ENCODE results near the gene SETSIP. TPM values are rescaled to one million over a fixed set of nuclear protein-coding genes. Genes with fewer than 3 reads are reported as not detected.
A peak's percentile ranks its signal among the peaks of the same experiment; 100 is the strongest.

The SETSIP gene
- total RNA-seq, 1 experiment from 2014 or later = 0.47 TPM

- BruUV-seq (replicated peaks) = no TSS peak
- TF ChIP-seq CTCF (conservative IDR thresholded peaks at IDR 0.05; ENCODE audit: low read depth, low read length) (no peak), EZH2 (IDR thresholded peaks at IDR 0.05; ENCODE audit: borderline replicate concordance, low read depth, low read length, poor library complexity, severe bottlenecking) (no peak)
- Histone ChIP-seq H3K4me3 (ENCODE audit: low read depth, low read length, poor library complexity, severe bottlenecking) (no peak overlapping the region), H3K27ac (ENCODE audit: low read depth, low read length, poor library complexity, severe bottlenecking) (no peak overlapping the region), H3K36me3 (ENCODE audit: insufficient read depth, low read length, poor library complexity, severe bottlenecking) (no peaks in the 10 kb centered on the region), H3K27me3 (replicated peaks; ENCODE audit: insufficient read depth, low read depth, low read length, poor library complexity) (no peaks in the 10 kb centered on the region), H3K9me3 (ENCODE audit: low read depth, low read length, poor library complexity, severe bottlenecking) (no peaks in the 10 kb centered on the region), H3K4me1 (ENCODE audit: insufficient read depth, low read length, poor library complexity, severe bottlenecking) (peaks cover 7% of the 10 kb centered on the region)
- no peak for DNase-seq (ENCODE audit: low spot score)
- ChIA-PET CTCF (no interaction called here), POLR2A (ENCODE audit: low non-redundant PET) (no interaction called here)
- intact Hi-C loops (cut with micrococcal nuclease; ENCODE audit: unreplicated experiment) = no loop called here
Observed at GRCh38 chr1:92031281-92032110, 43.7 kb downstream of the SETSIP start.

- no peaks in the 10 kb centered on the region for H3K9me3 ChIP-seq (ENCODE audit: low read depth, low read length, poor library complexity, severe bottlenecking)
- peak overlapping the region; percentile 67 for H3K4me3 ChIP-seq (ENCODE audit: low read depth, low read length, poor library complexity, severe bottlenecking)
- BruUV-seq (replicated peaks) = no TSS peak
- ChIA-PET POLR2A (ENCODE audit: low non-redundant PET) (interaction anchor here (0.7 kb wide), 1 partner anchor 91 kb away, joined by 6 read pairs; no protein-coding TSS in a partner anchor), CTCF (interaction anchor here (0.6 to 0.7 kb wide), 2 partner anchors 20 to 582 kb away, joined by 5 to 6 read pairs; no protein-coding TSS in a partner anchor)
- peak; percentile 22 for DNase-seq (ENCODE audit: low spot score)
- H3K27me3 ChIP-seq (replicated peaks; ENCODE audit: insufficient read depth, low read depth, low read length, poor library complexity) = no peaks in the 10 kb centered on the region
- H3K4me1 ChIP-seq (ENCODE audit: insufficient read depth, low read length, poor library complexity, severe bottlenecking) = peaks cover 7% of the 10 kb centered on the region
- no peak for TF ChIP-seq CTCF (conservative IDR thresholded peaks at IDR 0.05; ENCODE audit: low read depth, low read length)
- no peak for TF ChIP-seq EZH2 (IDR thresholded peaks at IDR 0.05; ENCODE audit: borderline replicate concordance, low read depth, low read length, poor library complexity, severe bottlenecking)
- no peaks in the 10 kb centered on the region for H3K36me3 ChIP-seq (ENCODE audit: insufficient read depth, low read length, poor library complexity, severe bottlenecking)
- no peak overlapping the region for H3K27ac ChIP-seq (ENCODE audit: low read depth, low read length, poor library complexity, severe bottlenecking)
- intact Hi-C loops (cut with micrococcal nuclease; ENCODE audit: unreplicated experiment) = no loop called here
Observed at GRCh38 chr1:92030656-92031107, 44.5 kb downstream of the SETSIP start.

GRCh38 chr1:92029241-92029922 is 45.8 kb downstream of the SETSIP start:
- H3K4me3 ChIP-seq (ENCODE audit: low read depth, low read length, poor library complexity, severe bottlenecking) = peak overlapping the region; percentile 67
- ChIA-PET POLR2A (ENCODE audit: low non-redundant PET) (no interaction called here), CTCF (no interaction called here)
- TF ChIP-seq EZH2 (IDR thresholded peaks at IDR 0.05; ENCODE audit: borderline replicate concordance, low read depth, low read length, poor library complexity, severe bottlenecking) = no peak
- no peaks in the 10 kb centered on the region for H3K27me3 ChIP-seq (replicated peaks; ENCODE audit: insufficient read depth, low read depth, low read length, poor library complexity)
- no peak for DNase-seq (ENCODE audit: low spot score)
- BruUV-seq (replicated peaks) = no TSS peak
- no peaks in the 10 kb centered on the region for H3K9me3 ChIP-seq (ENCODE audit: low read depth, low read length, poor library complexity, severe bottlenecking)
- H3K36me3 ChIP-seq (ENCODE audit: insufficient read depth, low read length, poor library complexity, severe bottlenecking) = no peaks in the 10 kb centered on the region
- no peak overlapping the region for H3K27ac ChIP-seq (ENCODE audit: low read depth, low read length, poor library complexity, severe bottlenecking)
- intact Hi-C loops (cut with micrococcal nuclease; ENCODE audit: unreplicated experiment) = no loop called here
- peaks cover 7% of the 10 kb centered on the region for H3K4me1 ChIP-seq (ENCODE audit: insufficient read depth, low read length, poor library complexity, severe bottlenecking)
